ENCODE results near the gene QDPR.

GRCh38 chr4:17504081-17504480 lies 7.8 kb downstream of the QDPR start:
- TF ChIP-seq FOXA1 (IDR thresholded peaks at IDR 0.05) (no peak), ELF4 (IDR thresholded peaks at IDR 0.05) (no peak), FOXM1 (IDR thresholded peaks at IDR 0.05; ENCODE audit: borderline replicate concordance) (no peak), SP1 (IDR thresholded peaks at IDR 0.05) (no peak), L3MBTL2 (conservative IDR thresholded peaks at IDR 0.05) (no peak), TARDBP (IDR thresholded peaks at IDR 0.05) (no peak), SUZ12 (IDR thresholded peaks at IDR 0.05) (no peak)

Data from HEK293T (cell line).